Astrocyte of the hippocampus (primary cell): ENCODE measurements around the gene COL6A6.
A peak's percentile ranks its signal among the peaks of the same experiment; 100 is the strongest.

ENCODE experiments used
- DNase-seq: peaks from one replicate; pipeline ENCODE4 v3.0.0; 2011; ENCODE audit warnings: low read depth, low spot score

COL6A6 gene, protein sequence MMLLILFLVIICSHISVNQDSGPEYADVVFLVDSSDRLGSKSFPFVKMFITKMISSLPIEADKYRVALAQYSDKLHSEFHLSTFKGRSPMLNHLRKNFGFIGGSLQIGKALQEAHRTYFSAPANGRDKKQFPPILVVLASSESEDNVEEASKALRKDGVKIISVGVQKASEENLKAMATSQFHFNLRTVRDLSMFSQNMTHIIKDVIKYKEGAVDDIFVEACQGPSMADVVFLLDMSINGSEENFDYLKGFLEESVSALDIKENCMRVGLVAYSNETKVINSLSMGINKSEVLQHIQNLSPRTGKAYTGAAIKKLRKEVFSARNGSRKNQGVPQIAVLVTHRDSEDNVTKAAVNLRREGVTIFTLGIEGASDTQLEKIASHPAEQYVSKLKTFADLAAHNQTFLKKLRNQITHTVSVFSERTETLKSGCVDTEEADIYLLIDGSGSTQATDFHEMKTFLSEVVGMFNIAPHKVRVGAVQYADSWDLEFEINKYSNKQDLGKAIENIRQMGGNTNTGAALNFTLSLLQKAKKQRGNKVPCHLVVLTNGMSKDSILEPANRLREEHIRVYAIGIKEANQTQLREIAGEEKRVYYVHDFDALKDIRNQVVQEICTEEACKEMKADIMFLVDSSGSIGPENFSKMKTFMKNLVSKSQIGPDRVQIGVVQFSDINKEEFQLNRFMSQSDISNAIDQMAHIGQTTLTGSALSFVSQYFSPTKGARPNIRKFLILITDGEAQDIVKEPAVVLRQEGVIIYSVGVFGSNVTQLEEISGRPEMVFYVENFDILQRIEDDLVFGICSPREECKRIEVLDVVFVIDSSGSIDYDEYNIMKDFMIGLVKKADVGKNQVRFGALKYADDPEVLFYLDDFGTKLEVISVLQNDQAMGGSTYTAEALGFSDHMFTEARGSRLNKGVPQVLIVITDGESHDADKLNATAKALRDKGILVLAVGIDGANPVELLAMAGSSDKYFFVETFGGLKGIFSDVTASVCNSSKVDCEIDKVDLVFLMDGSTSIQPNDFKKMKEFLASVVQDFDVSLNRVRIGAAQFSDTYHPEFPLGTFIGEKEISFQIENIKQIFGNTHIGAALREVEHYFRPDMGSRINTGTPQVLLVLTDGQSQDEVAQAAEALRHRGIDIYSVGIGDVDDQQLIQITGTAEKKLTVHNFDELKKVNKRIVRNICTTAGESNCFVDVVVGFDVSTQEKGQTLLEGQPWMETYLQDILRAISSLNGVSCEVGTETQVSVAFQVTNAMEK (N-terminal part only)

GRCh38 chr3:130516645-130517512, at the start of gene COL6A6:
COL6A6 (plus strand) TSS chr3:130517177; CDS start chr3:130560365, 43,188 bp downstream.
- peak; percentile 33 for DNase-seq

GRCh38 chr3:130468311-130468710, 48.7 kb upstream of the COL6A6 start:
- DNase-seq: no peak

GRCh38 chr3:130470126-130470525, 46.9 kb upstream of the COL6A6 start:
- DNase-seq: no peak

DNA sequence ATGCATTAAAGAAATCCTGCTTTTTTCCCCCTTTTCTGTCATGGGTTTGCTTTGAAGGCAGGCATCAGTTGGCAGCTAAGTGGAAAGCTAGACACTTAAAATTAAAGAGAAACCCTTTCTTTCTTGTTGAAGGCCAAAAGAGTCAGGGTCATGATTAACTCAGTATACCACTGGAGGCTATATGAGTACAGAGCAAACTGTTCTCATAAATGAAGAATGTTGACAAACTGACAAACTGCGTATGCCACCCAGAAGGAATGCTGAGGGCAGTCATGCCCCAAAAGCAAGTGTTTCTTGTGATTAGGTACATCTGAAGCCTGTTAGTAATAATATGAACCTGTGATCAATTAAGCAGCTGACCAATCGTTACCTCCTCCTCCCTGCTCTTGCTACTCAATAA, 43.6 kb upstream of the COL6A6 start:
- no peak for DNase-seq

GRCh38 chr3:130480736-130481135, 36.2 kb upstream of the COL6A6 start:
- peak; percentile 37 for DNase-seq

DNA sequence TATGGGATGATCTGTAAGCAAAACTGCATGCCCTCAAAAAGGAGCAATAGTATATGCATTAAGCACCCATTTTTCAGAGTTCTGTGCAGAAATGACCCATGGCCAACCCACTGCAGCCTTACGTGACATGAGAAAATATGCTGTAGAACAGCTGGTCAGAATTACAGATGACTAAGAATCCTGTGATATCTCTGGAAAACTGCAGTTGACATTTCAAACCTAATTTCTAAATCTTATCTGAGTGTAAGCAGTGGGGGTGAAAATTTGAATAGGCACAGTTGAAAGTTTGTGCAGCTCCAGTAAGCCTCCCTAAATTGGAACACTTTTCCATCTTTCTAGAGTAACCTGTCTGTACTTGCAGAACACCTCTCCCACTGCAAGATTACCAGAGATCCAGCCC, 28.7 kb upstream of the COL6A6 start:
- DNase-seq: no peak

- DNase-seq: no peak
Measured at GRCh38 chr3:130488769-130489450, 28.1 kb upstream of the COL6A6 start.

GRCh38 chr3:130490241-130490640, 26.7 kb upstream of the COL6A6 start:
- peak; percentile 10 for DNase-seq

DNA sequence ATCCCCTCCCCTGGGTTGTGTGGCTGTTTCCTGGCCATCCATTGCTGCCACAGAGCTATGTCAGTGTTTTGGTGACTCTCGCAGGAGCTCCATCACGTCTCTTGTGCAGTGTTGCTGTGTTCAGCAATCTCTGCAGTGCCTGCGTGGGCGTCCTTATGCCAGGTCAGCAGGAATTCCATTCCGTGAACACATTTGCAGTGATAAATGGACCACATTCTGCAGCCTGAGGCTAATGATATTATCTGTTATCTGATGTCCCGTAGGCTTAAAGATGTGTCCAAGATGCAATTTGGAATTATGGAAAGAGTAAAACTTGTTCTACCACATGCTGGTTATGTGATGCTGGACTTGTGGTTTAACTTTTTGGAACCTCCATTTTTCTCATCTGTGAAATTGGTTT, 25.5 kb upstream of the COL6A6 start:
- no peak for DNase-seq

- no peak for DNase-seq
Measured at GRCh38 chr3:130504701-130505100, 12.3 kb upstream of the COL6A6 start.

- DNase-seq: no peak
Measured at GRCh38 chr3:130506031-130506430, 10.9 kb upstream of the COL6A6 start.

DNA sequence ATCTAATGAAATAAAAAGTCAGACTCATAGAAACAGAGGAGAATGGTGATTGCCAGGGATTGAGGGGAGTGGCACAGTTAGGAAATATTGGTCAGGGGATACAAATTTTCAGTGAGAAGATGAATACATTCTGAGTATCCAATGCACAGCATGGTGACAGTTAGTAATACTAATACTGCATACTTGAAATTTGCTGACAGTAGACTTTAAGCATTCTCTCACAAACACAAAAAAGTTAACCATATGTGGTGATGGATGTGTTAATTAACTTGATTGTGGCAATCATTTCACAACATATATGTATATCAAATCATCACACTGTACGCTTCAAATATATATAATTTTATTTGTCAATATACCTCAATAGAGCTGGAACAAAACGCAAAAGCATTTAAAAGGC, 9.2 kb upstream of the COL6A6 start:
- no peak for DNase-seq

DNA sequence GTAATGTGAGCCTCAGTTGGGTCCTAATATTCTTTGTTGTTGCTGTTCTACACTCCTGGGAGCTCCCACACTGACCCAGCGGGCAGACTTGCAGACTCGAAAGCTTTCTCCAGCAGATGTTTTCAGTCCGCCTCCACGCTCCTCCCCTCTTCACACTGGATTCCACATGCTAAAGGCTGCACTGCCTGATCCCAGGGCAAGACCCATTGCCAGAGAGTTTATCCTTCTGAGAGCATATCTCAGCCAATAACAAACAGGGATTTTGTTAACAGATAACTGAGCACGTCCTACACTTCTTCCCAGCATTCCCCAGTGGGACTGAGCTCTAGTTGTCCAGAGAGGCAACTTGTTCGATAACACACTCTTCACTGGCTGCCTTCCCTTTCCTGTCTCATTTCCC, 8.0 kb upstream of the COL6A6 start:
- no peak for DNase-seq

- no peak for DNase-seq
Measured at GRCh38 chr3:130514681-130515080, 2.3 kb upstream of the COL6A6 start.

DNA sequence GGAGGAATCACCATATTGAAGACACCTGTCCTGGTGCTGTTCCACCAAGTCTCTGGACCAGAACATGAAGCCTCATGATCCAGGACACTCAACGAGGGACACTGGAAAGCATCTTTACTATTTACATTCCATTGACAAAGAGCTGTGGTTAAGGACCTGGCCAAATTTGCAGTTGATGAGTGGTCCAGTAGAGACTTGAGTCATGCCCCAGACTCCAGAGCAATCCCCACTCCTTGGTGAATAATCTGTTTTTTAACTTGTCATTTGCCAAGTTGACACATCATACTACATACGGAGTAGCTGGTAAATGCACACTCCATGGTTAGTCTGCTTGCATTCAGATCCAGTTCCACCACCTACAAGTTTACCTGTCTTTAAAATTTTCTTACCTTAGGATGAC, 1.2 kb upstream of the COL6A6 start:
- no peak for DNase-seq

GRCh38 chr3:130517602-130518001, 625 bp downstream of the COL6A6 start:
- DNase-seq: peak; percentile 47

- DNase-seq: no peak
Measured at GRCh38 chr3:130519754-130520153, 2.8 kb downstream of the COL6A6 start.

GRCh38 chr3:130522399-130522798, 5.4 kb downstream of the COL6A6 start:
- DNase-seq: no peak

DNA sequence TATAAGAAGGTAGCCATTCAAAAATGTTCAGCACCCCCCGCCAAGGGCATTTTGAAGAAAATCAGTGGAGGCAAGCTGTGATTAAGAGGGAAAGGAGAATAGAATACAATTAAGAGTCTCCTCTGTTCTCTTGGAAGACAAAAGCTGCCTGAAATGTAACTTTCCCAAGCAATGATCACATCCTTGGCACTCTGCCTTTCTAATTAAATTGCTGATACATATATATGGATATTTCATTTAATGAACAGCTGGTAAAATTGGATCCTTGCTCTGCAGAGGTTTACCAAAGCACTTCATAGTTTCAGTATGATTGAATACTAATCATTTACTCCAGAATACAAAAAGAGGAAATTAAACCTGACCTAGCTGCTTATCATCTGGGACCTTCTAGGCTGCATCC, 10.4 kb downstream of the COL6A6 start:
- no peak for DNase-seq

- DNase-seq: no peak
Measured at GRCh38 chr3:130528120-130528519, 11.1 kb downstream of the COL6A6 start.
